Endothelial cell of umbilical vein (primary cell): ENCODE measurements around the gene HSPG2. TPM values are rescaled to one million over a fixed set of nuclear protein-coding genes. Genes with fewer than 3 reads are reported as not detected.

Source experiments
- BruUV-seq: library from RNA; stranded (reverse); fragments of 400-500 nt; replicated peaks from 2 replicates; lab custom pipeline; 2021; lab: Mats Ljungman, UMichigan
- CTCF ChIA-PET: fragments of 300-600, 350-600 bp; sonication (Branson Sonifier 250); formaldehyde crosslinking; loops from one replicate; lab custom pipeline; 2021; ENCODE audit warnings: antibody characterized with exemption, inconsistent platforms; lab: Charles Lee
- POLR2A ChIA-PET: fragments of 300-600, 350-600 bp; sonication (Branson Sonifier 250); formaldehyde crosslinking; loops from one replicate; lab custom pipeline; 2021; ENCODE audit warnings: antibody characterized with exemption, inconsistent platforms; lab: Charles Lee
- DNase-seq: peaks from one replicate; pipeline ENCODE4 v3.0.0-alpha.2; 2011; ENCODE audit warnings: low read depth, low spot score
- FAIRE-seq: peaks from 2 replicates; lab custom pipeline; 2011; peaks lifted over from hg19 to GRCh38; lab: Jason Lieb, UNC
- H2AFZ ChIP-seq: 2 replicates; pipeline ENCODE4 v1.6.0; 2012; ENCODE audit warnings: low read depth, low read length, control low read depth, inconsistent platforms
- H3K27ac ChIP-seq: 2 replicates; pipeline ENCODE4 v1.5.1; 2011; ENCODE audit warnings: low read depth, mild to moderate bottlenecking, control low read depth, low read length, moderate library complexity; ENCODE audit not compliant: insufficient read depth
- H3K27me3 ChIP-seq, 2 experiments: 2 replicates each; pipeline versions ENCODE4 v1.6.0 to v1.6.1; 2011; ENCODE audit warnings: low read length in 2 of 2, mixed read lengths in 1 of 2; ENCODE audit not compliant: control insufficient read depth in 2 of 2, insufficient read depth in 2 of 2
- H3K36me3 ChIP-seq, 2 experiments: 2 replicates in 1 of 2; 3 replicates in 1 of 2; pipeline ENCODE4 v1.5.1; 2011; ENCODE audit warnings: low read length in 2 of 2, mild to moderate bottlenecking in 1 of 2, moderate library complexity in 1 of 2; ENCODE audit not compliant: control insufficient read depth in 2 of 2, insufficient read depth in 2 of 2; ENCODE audit errors: extremely low read depth in 1 of 2
- H3K4me1 ChIP-seq: 3 replicates; pipeline ENCODE4 v1.5.1; 2011; ENCODE audit warnings: mild to moderate bottlenecking, low read length; ENCODE audit not compliant: control insufficient read depth, insufficient read depth; ENCODE audit errors: extremely low read depth
- H3K4me2 ChIP-seq: 2 replicates; pipeline ENCODE4 v1.6.1; 2011; ENCODE audit warnings: low read length, control low read depth, mixed read lengths; ENCODE audit not compliant: insufficient read depth
- H3K4me3 ChIP-seq, 3 experiments: fragments of 200-600 bp in 1 of 3; sonication (generic), shearing (Covaris generic) in 1 of 3; replicated peaks in 1 of 3; 2 replicates each; pipeline ENCODE4 v1.5.1; 2011 to 2016; ENCODE audit warnings: control low read depth in 3 of 3, low read length in 3 of 3, mild to moderate bottlenecking in 2 of 3, inconsistent platforms in 1 of 3, low read depth in 1 of 3, moderate library complexity in 1 of 3; ENCODE audit not compliant: insufficient read depth in 1 of 3
- H3K79me2 ChIP-seq: 2 replicates; pipeline ENCODE4 v1.6.0; 2012; ENCODE audit warnings: low read length, inconsistent platforms; ENCODE audit not compliant: control insufficient read depth, insufficient read depth
- H3K9ac ChIP-seq: replicated peaks from 2 replicates; pipeline ENCODE3; 2011; ENCODE audit warnings: low read length, control low read depth; ENCODE audit not compliant: insufficient read depth; ENCODE audit errors: extremely low read depth
- H3K9me1 ChIP-seq: replicated peaks from 3 replicates; pipeline ENCODE4 v1.6.0; 2011; ENCODE audit warnings: mild to moderate bottlenecking, low read length; ENCODE audit not compliant: control insufficient read depth, insufficient read depth; ENCODE audit errors: extremely low read depth
- H3K9me3 ChIP-seq: replicated peaks from 2 replicates; pipeline ENCODE4 v1.5.1; 2012; ENCODE audit warnings: low read length, inconsistent platforms; ENCODE audit not compliant: control insufficient read depth, insufficient read depth
- H4K20me1 ChIP-seq: replicated peaks from 2 replicates; pipeline ENCODE3; 2011; ENCODE audit warnings: mild to moderate bottlenecking, low read length; ENCODE audit not compliant: control insufficient read depth, insufficient read depth; ENCODE audit errors: extremely low read depth
- EZH2 ChIP-seq: IDR thresholded peaks from 2 replicates; pipeline ENCODE4 v1.6.1; 2012; ENCODE audit warnings: borderline replicate concordance, low read depth, mild to moderate bottlenecking, moderate library complexity, low read length, inconsistent platforms; ENCODE audit not compliant: severe bottlenecking
- FOS ChIP-seq: IDR thresholded peaks from 2 replicates; pipeline ENCODE4 v1.6.1; 2011; ENCODE audit warnings: mild to moderate bottlenecking, low read length, moderate library complexity, borderline replicate concordance; ENCODE audit not compliant: insufficient read depth
- GATA2 ChIP-seq: IDR thresholded peaks from 2 replicates; pipeline ENCODE4 v1.7.0; 2011; ENCODE audit warnings: low read depth, mild to moderate bottlenecking, moderate library complexity, mixed read lengths, low read length; ENCODE audit not compliant: insufficient read length, insufficient read depth
- JUN ChIP-seq: IDR thresholded peaks from 2 replicates; pipeline ENCODE4 v1.6.1; 2011; ENCODE audit warnings: borderline replicate concordance, low read depth; ENCODE audit not compliant: insufficient read length, insufficient read depth
- MYC ChIP-seq: IDR thresholded peaks from one replicate; pipeline ENCODE4 v1.6.1; 2011; ENCODE audit warnings: mild to moderate bottlenecking, low read depth, low read length
- POLR2A ChIP-seq: IDR thresholded peaks from 2 replicates; pipeline ENCODE4 v1.6.1; 2012; ENCODE audit warnings: low read depth, mild to moderate bottlenecking, control low read depth, low read length
- POLR2AphosphoS5 ChIP-seq: IDR thresholded peaks from 2 replicates; pipeline ENCODE4 v1.6.1; 2012; ENCODE audit warnings: low read depth, mild to moderate bottlenecking, control low read depth, low read length, moderate library complexity; ENCODE audit not compliant: insufficient read depth
- dilution Hi-C: fragments of 300-500 bp; cut with MboI; formaldehyde crosslinking; loops from one replicate; pipeline ENCODE4 v1.15.0; 2019; ENCODE audit warnings: low sequenced_read_pairs; ENCODE audit not compliant: extremely low pct_ligation_motif_present
- intact Hi-C: fragments of 100-400 bp; cut with micrococcal nuclease; formaldehyde crosslinking; loops from one replicate; pipeline ENCODE4 v1.10.0; 2022
- polyA plus RNA-seq, 4 experiments: library from polyadenylated mRNA; depleted of rRNA in 3 of 4; stranded (reverse) in 3 of 4; unstranded in 1 of 4; fragments of >200 nt; gene quantifications; 2 replicates each; pipeline versions ENCODE4 v1.2.1 to v1.2.3, GENCODE V29; 2011 to 2012; ENCODE audit warnings: missing spikeins in 1 of 4
- total RNA-seq: library from RNA; stranded (reverse); gene quantifications from 2 replicates; pipeline ENCODE4 v1.2.3, GENCODE V29; 2021
- TF ChIP-seq, protein P1 (sequence below): IDR thresholded peaks from 2 replicates; pipeline ENCODE4 v1.6.1; 2011; ENCODE audit not compliant: insufficient read depth, insufficient read length
- TF ChIP-seq, protein P2 (sequence below), 2 donors: IDR thresholded peaks; 1 replicate in 1 of 2; 2 replicates in 1 of 2; pipeline ENCODE4 v1.5.1; 2011; ENCODE audit warnings: low read length in 2 of 2, mild to moderate bottlenecking in 2 of 2, moderate library complexity in 2 of 2, control low read depth in 1 of 2, inconsistent platforms in 1 of 2, low read depth in 1 of 2; ENCODE audit not compliant: insufficient read depth in 1 of 2; ENCODE audit errors: extremely low read depth in 1 of 2

HSPG2 gene
- total and polyA plus RNA-seq, 2 donors (not counting 3 experiments of a cell fraction or from before 2014, with no cell fraction given) = 734 to 3,499 TPM

DNA sequence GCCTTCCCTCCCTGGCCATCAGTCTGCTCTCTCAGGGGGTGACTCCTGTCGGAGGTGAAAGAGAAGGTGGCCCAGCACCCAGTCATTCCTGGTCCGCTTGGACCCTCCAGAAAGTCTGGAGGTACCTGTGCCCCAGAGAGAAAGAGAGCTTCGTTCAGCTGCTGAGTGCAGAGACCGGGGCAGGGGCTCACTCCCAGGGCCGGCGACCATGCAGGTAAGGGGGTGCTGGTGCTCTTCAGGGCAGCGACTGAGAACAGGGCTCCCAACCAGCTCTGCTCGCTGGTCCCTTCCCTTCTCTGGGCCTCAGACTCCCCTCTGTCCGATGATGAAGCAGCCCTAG, 30.1 kb downstream of the HSPG2 start:
- Histone ChIP-seq H3K4me2 (peak overlapping the region; percentile 23), H3K9me3 (no peaks in the 10 kb centered on the region), H2AFZ (no peak overlapping the region), H3K4me3 (no peak overlapping the region), H4K20me1 (no peaks in the 10 kb centered on the region), H3K4me1 (peaks cover 92% of the 10 kb centered on the region), H3K9ac (peak overlapping the region; percentile 79), H3K27ac (peak overlapping the region; percentile 94), H3K9me1 (no peaks in the 10 kb centered on the region), H3K79me2 (peaks cover 91% of the 10 kb centered on the region), H3K36me3 (peaks cover 5 to 21% of the 10 kb centered on the region in 2 experiments), H3K27me3 (no peaks in the 10 kb centered on the region)
- DNase-seq = no peak
- POLR2A ChIA-PET = interaction anchor here (1.0 to 1.1 kb wide), 2 partner anchors 18 to 32 kb away, joined by 3 read pairs; no protein-coding TSS in a partner anchor
- dilution Hi-C loops (no loop called here), intact Hi-C loops (no loop called here)
- FAIRE-seq = no peak
- no TSS peak for BruUV-seq
- CTCF ChIA-PET = interaction anchor here (1.2 to 1.6 kb wide), 3 partner anchors 21 to 509 kb away, joined by 3 read pairs; no protein-coding TSS in a partner anchor
- TF ChIP-seq POLR2AphosphoS5 = no peak
- no peak for TF ChIP-seq EZH2
- TF ChIP-seq MYC = no peak
- TF ChIP-seq POLR2A = no peak
- TF ChIP-seq GATA2 = no peak
- no peak for TF ChIP-seq JUN
- TF ChIP-seq, protein P1, sequence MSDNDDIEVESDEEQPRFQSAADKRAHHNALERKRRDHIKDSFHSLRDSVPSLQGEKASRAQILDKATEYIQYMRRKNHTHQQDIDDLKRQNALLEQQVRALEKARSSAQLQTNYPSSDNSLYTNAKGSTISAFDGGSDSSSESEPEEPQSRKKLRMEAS = no peak
- TF ChIP-seq, protein P2, sequence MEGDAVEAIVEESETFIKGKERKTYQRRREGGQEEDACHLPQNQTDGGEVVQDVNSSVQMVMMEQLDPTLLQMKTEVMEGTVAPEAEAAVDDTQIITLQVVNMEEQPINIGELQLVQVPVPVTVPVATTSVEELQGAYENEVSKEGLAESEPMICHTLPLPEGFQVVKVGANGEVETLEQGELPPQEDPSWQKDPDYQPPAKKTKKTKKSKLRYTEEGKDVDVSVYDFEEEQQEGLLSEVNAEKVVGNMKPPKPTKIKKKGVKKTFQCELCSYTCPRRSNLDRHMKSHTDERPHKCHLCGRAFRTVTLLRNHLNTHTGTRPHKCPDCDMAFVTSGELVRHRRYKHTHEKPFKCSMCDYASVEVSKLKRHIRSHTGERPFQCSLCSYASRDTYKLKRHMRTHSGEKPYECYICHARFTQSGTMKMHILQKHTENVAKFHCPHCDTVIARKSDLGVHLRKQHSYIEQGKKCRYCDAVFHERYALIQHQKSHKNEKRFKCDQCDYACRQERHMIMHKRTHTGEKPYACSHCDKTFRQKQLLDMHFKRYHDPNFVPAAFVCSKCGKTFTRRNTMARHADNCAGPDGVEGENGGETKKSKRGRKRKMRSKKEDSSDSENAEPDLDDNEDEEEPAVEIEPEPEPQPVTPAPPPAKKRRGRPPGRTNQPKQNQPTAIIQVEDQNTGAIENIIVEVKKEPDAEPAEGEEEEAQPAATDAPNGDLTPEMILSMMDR (IDR thresholded peaks at IDR 0.05; ENCODE audit: extremely low read depth in 1 of 2, insufficient read depth in 1 of 2, low read depth in 1 of 2, low read length in 2 of 2) = no peak
- no peak for TF ChIP-seq FOS
